NCI-H128 (cell line): ENCODE data around the gene NCK2.
A peak's percentile ranks its signal among the peaks of the same experiment; 100 is the strongest.

Experiments
- DNase-seq: peaks from one replicate; lab custom pipeline; 2025; ENCODE audit not compliant: unreplicated experiment; lab: John Stamatoyannopoulos, UW

The NCK2 gene

GRCh38 chr2:105734762-105735538 lies 9.8 kb upstream of the NCK2 start:
- DNase-seq = no peak

- no peak for DNase-seq
Observed at GRCh38 chr2:105736145-105736544, 8.6 kb upstream of the NCK2 start.

GRCh38 chr2:105737980-105738657 lies 6.6 kb upstream of the NCK2 start:
- no peak for DNase-seq

GRCh38 chr2:105738658-105739241 lies 6.0 kb upstream of the NCK2 start:
- DNase-seq = no peak

- no peak for DNase-seq
Observed at GRCh38 chr2:105739426-105739825, 5.3 kb upstream of the NCK2 start.

GRCh38 chr2:105739944-105740530 lies 4.7 kb upstream of the NCK2 start:
- DNase-seq = no peak

GRCh38 chr2:105741174-105741573 lies 3.5 kb upstream of the NCK2 start:
- peak; percentile 12 for DNase-seq

GRCh38 chr2:105741617-105742016 lies 3.1 kb upstream of the NCK2 start:
- DNase-seq = no peak

GRCh38 chr2:105744091-105744908 lies 412 bp upstream of the NCK2 start:
- peak; percentile 21 for DNase-seq

- no peak for DNase-seq
Observed at GRCh38 chr2:105746177-105747080, 1.7 kb downstream of the NCK2 start.

GRCh38 chr2:105747254-105747894 lies 2.7 kb downstream of the NCK2 start:
- no peak for DNase-seq

- DNase-seq = no peak
Observed at GRCh38 chr2:105747991-105748390, 3.3 kb downstream of the NCK2 start.

GRCh38 chr2:105748566-105748965 lies 3.9 kb downstream of the NCK2 start:
- DNase-seq = no peak

GRCh38 chr2:105749583-105750400 lies 5.1 kb downstream of the NCK2 start:
- no peak for DNase-seq

- no peak for DNase-seq
Observed at GRCh38 chr2:105750735-105751134, 6.0 kb downstream of the NCK2 start.

- DNase-seq = no peak
Observed at GRCh38 chr2:105751272-105751671, 6.6 kb downstream of the NCK2 start.

- DNase-seq = no peak
Observed at GRCh38 chr2:105752691-105753358, 8.1 kb downstream of the NCK2 start.

- no peak for DNase-seq
Observed at GRCh38 chr2:105753380-105753779, 8.7 kb downstream of the NCK2 start.
